T-helper 2 cell treated with Interferon-gamma antibody and Interleukin-4, amounts not matched to agents 5 μg/mL and 100 μg/mL, for 36 hours (primary cell): Measurements from ENCODE around the gene CYCS.
"Not testable (repeated sequence)": the region's sequence is repeated elsewhere in the genome, so short reads cannot be mapped to it uniquely, and the experiment has no call there.

Experiments used
- DNase-seq: peaks from one replicate; pipeline ENCODE4 v3.0.0; 2021; ENCODE audit warnings: low spot score
- H3K27ac Mint-ChIP-seq: one replicate; pipeline ENCODE4 v1.8.0; 2021; ENCODE audit warnings: mild to moderate bottlenecking, mixed read lengths
- H3K27me3 Mint-ChIP-seq: one replicate; pipeline ENCODE4 v1.8.0; 2021; ENCODE audit warnings: low read depth, mixed read lengths
- H3K36me3 Mint-ChIP-seq: one replicate; pipeline ENCODE4 v1.8.0; 2021; ENCODE audit warnings: low read depth, mixed read lengths
- H3K4me1 Mint-ChIP-seq: one replicate; pipeline ENCODE4 v1.8.0; 2021; ENCODE audit warnings: low read depth, mixed read lengths
- H3K4me3 Mint-ChIP-seq: one replicate; pipeline ENCODE4 v1.8.0; 2022; ENCODE audit warnings: mild to moderate bottlenecking, moderate library complexity, mixed read lengths
- H3K9me3 Mint-ChIP-seq: one replicate; pipeline ENCODE4 v1.8.0; 2021; ENCODE audit warnings: mixed read lengths

Gene CYCS

GRCh38 chr7:25125137-25125946, at the start of gene CYCS:
CYCS (minus strand) TSS chr7:25125260; CDS start chr7:25124119, 1,141 bp downstream.
- H3K36me3 Mint-ChIP-seq, result peaks cover 43% of the 10 kb centered on the region
- H3K27ac Mint-ChIP-seq, result peak within 1 kb of the TSS; percentile 100
- H3K4me1 Mint-ChIP-seq, result peaks cover 27% of the 10 kb centered on the region
- DNase-seq, result peak; percentile 100
- H3K27me3 Mint-ChIP-seq, result no peaks in the 10 kb centered on the region
- H3K4me3 Mint-ChIP-seq, result peak within 1 kb of the TSS; percentile 100
- H3K9me3 Mint-ChIP-seq, result no peaks in the 10 kb centered on the region

- H3K9me3 Mint-ChIP-seq, result peaks cover 6% of the 10 kb centered on the region
Observed at GRCh38 chr7:25173184-25173583, 48.1 kb upstream of the CYCS start.

GRCh38 chr7:25171516-25171915, 46.5 kb upstream of the CYCS start:
- H3K27me3 Mint-ChIP-seq, result no peaks in the 10 kb centered on the region
- H3K9me3 Mint-ChIP-seq, result peaks cover 6% of the 10 kb centered on the region
- peaks cover 3% of the 10 kb centered on the region for H3K36me3 Mint-ChIP-seq
- no peak overlapping the region for H3K27ac Mint-ChIP-seq
- H3K4me3 Mint-ChIP-seq, result no peak overlapping the region
- no peaks in the 10 kb centered on the region for H3K4me1 Mint-ChIP-seq
- DNase-seq, result no peak

More at GRCh38 chr7:25173184-25173583, 48.1 kb upstream of the CYCS start:
- H3K36me3 Mint-ChIP-seq, result peaks cover 10% of the 10 kb centered on the region
- H3K27me3 Mint-ChIP-seq, result no peaks in the 10 kb centered on the region
- H3K4me3 Mint-ChIP-seq, result no peak overlapping the region
- H3K27ac Mint-ChIP-seq, result no peak overlapping the region
- DNase-seq, result no peak
- no peaks in the 10 kb centered on the region for H3K4me1 Mint-ChIP-seq

- Mint-ChIP-seq H3K4me3 (no peak overlapping the region), H3K27ac (no peak overlapping the region), H3K36me3 (peaks cover 3% of the 10 kb centered on the region), H3K9me3 (peaks cover 6% of the 10 kb centered on the region), H3K27me3 (no peaks in the 10 kb centered on the region), H3K4me1 (no peaks in the 10 kb centered on the region)
- DNase-seq, result no peak
Observed at GRCh38 chr7:25171071-25171470, 46.0 kb upstream of the CYCS start.

GRCh38 chr7:25169683-25170082, 44.6 kb upstream of the CYCS start:
- peaks cover 3% of the 10 kb centered on the region for H3K36me3 Mint-ChIP-seq
- no peaks in the 10 kb centered on the region for H3K27me3 Mint-ChIP-seq
- no peak overlapping the region for H3K27ac Mint-ChIP-seq
- no peak overlapping the region for H3K4me3 Mint-ChIP-seq
- H3K9me3 Mint-ChIP-seq, result peaks cover 6% of the 10 kb centered on the region
- no peak for DNase-seq
- H3K4me1 Mint-ChIP-seq, result no peaks in the 10 kb centered on the region

GRCh38 chr7:25168145-25168544, 43.1 kb upstream of the CYCS start:
- Mint-ChIP-seq H3K4me1 (no peaks in the 10 kb centered on the region), H3K4me3 (no peak overlapping the region), H3K36me3 (peaks cover 3% of the 10 kb centered on the region), H3K9me3 (peaks cover 6% of the 10 kb centered on the region), H3K27me3 (no peaks in the 10 kb centered on the region), H3K27ac (no peak overlapping the region)
- DNase-seq, result no peak

- Mint-ChIP-seq H3K36me3 (peaks cover 3% of the 10 kb centered on the region), H3K4me1 (no peaks in the 10 kb centered on the region), H3K27ac (no peak overlapping the region), H3K27me3 (no peaks in the 10 kb centered on the region), H3K9me3 (peaks cover 6% of the 10 kb centered on the region), H3K4me3 (no peak overlapping the region)
- no peak for DNase-seq
Observed at GRCh38 chr7:25167262-25167843, 42.3 kb upstream of the CYCS start.

GRCh38 chr7:25159983-25160596, 35.0 kb upstream of the CYCS start:
- not testable (repeated sequence) for H3K4me3 Mint-ChIP-seq, DNase-seq, H3K27me3 Mint-ChIP-seq, H3K4me1 Mint-ChIP-seq, H3K36me3 Mint-ChIP-seq, H3K27ac Mint-ChIP-seq, H3K9me3 Mint-ChIP-seq

- DNase-seq, result no peak
- no peak overlapping the region for H3K27ac Mint-ChIP-seq
- no peaks in the 10 kb centered on the region for H3K27me3 Mint-ChIP-seq
- no peaks in the 10 kb centered on the region for H3K36me3 Mint-ChIP-seq
- no peaks in the 10 kb centered on the region for H3K9me3 Mint-ChIP-seq
- no peak overlapping the region for H3K4me3 Mint-ChIP-seq
- H3K4me1 Mint-ChIP-seq, result peaks cover 1% of the 10 kb centered on the region
Observed at GRCh38 chr7:25158966-25159365, 33.9 kb upstream of the CYCS start.

GRCh38 chr7:25151773-25152172, 26.7 kb upstream of the CYCS start:
- Mint-ChIP-seq H3K27me3 (no peaks in the 10 kb centered on the region), H3K4me3 (no peak overlapping the region), H3K36me3 (peaks cover 4% of the 10 kb centered on the region), H3K9me3 (no peaks in the 10 kb centered on the region), H3K4me1 (peaks cover 8% of the 10 kb centered on the region), H3K27ac (no peak overlapping the region)
- DNase-seq, result no peak

GRCh38 chr7:25149836-25150235, 24.8 kb upstream of the CYCS start:
- H3K27me3 Mint-ChIP-seq, result no peaks in the 10 kb centered on the region
- H3K9me3 Mint-ChIP-seq, result no peaks in the 10 kb centered on the region
- no peak overlapping the region for H3K4me3 Mint-ChIP-seq
- peaks cover 8% of the 10 kb centered on the region for H3K4me1 Mint-ChIP-seq
- no peak for DNase-seq
- peaks cover 5% of the 10 kb centered on the region for H3K36me3 Mint-ChIP-seq
- no peak overlapping the region for H3K27ac Mint-ChIP-seq

GRCh38 chr7:25148772-25149575, 23.9 kb upstream of the CYCS start:
- H3K4me3 Mint-ChIP-seq, result no peak overlapping the region
- H3K27me3 Mint-ChIP-seq, result no peaks in the 10 kb centered on the region
- no peak overlapping the region for H3K27ac Mint-ChIP-seq
- H3K4me1 Mint-ChIP-seq, result peaks cover 8% of the 10 kb centered on the region
- no peaks in the 10 kb centered on the region for H3K9me3 Mint-ChIP-seq
- peaks cover 5% of the 10 kb centered on the region for H3K36me3 Mint-ChIP-seq
- no peak for DNase-seq

GRCh38 chr7:25143763-25144162, 18.7 kb upstream of the CYCS start:
- H3K27ac Mint-ChIP-seq, result no peak overlapping the region
- no peaks in the 10 kb centered on the region for H3K4me1 Mint-ChIP-seq
- H3K4me3 Mint-ChIP-seq, result no peak overlapping the region
- peaks cover 2% of the 10 kb centered on the region for H3K36me3 Mint-ChIP-seq
- DNase-seq, result no peak
- H3K27me3 Mint-ChIP-seq, result no peaks in the 10 kb centered on the region
- no peaks in the 10 kb centered on the region for H3K9me3 Mint-ChIP-seq

GRCh38 chr7:25139536-25139935, 14.5 kb upstream of the CYCS start:
- Mint-ChIP-seq H3K36me3 (no peaks in the 10 kb centered on the region), H3K4me3 (no peak overlapping the region), H3K9me3 (no peaks in the 10 kb centered on the region), H3K27me3 (no peaks in the 10 kb centered on the region), H3K27ac (no peak overlapping the region), H3K4me1 (no peaks in the 10 kb centered on the region)
- DNase-seq, result no peak
